Measurements from ENCODE around the gene ATP11A. TPM values are rescaled to one million over a fixed set of nuclear protein-coding genes. Genes with fewer than 3 reads are reported as not detected.

Gene ATP11A
- total RNA-seq, 1 donor from 2014 or later, result 22.1 TPM

DNA sequence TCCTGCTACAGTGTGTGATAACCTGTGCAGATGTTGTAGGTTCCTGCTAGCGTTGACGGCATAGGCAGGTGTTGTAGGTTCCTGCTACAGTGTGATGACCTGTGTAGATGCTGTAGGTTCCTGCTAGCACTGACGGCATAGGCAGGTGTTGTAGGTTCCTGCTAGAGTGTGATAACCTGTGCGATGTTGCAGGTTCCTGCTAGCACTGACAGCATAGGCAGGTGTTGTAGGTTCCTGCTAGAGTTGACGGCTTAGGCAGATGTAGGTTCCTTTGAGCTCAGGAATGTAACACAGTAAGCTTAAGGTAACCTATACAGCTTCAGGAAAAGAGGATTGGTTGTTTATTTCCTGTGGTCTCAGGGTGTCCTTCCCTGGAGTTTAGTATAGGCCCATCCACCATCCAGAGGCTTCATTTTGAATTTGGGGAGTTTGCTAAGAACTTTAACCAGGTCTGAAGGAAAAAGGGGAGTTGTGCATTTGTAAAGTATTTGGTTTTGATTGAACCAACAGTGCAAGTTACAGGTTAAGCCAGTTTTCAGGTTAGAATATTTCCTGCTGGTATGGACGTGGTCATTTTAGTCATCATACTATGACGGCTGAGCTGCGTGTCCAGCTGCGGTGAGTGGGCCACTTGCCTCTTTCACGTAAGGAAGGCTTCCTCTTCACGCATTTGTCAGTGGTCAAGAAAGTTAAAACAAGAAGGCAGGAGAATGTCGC lies 53.8 kb downstream of the ATP11A start:
- no peak for DNase-seq

DNA sequence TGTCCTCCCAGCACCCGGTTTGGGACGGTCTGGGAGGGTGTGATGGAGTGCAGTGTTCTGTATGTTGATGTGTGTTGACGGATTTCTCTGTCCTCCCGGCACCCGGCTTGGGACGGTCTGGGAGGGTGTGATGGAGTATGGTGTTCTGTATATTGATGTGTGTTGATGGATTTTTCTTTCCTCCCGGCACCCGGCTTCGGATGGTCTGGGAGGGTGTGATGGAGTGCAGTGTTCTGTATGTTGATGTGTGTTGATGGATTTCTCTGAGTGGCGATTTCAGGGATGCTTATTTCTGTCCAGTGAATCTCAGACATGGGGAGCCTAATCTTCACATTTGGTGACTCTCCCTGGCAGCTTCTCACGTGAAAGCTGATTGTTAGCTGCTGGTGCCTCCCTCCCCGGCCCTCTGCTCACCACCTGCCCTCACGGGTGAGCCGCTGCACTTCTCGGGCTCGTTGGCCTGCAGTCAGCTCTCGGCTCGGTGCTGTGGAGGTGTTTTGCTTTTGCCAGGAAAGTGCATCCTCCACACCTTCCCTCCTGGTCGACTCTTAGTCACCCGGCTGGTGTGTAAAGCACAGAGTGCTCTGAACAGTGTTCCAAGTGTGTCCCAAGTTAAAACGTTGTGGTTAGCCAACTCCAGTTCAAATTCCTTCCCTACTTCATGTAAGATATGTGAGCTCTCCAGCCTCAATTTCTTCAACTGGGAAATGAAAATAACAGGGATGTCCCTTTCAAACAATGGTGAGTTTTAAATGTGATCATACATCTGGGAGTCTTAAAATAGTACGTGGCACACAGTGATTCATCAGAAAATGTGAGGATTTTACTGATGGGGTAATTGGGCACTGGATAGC lies 54.6 kb downstream of the ATP11A start:
- no peak for DNase-seq

DNA sequence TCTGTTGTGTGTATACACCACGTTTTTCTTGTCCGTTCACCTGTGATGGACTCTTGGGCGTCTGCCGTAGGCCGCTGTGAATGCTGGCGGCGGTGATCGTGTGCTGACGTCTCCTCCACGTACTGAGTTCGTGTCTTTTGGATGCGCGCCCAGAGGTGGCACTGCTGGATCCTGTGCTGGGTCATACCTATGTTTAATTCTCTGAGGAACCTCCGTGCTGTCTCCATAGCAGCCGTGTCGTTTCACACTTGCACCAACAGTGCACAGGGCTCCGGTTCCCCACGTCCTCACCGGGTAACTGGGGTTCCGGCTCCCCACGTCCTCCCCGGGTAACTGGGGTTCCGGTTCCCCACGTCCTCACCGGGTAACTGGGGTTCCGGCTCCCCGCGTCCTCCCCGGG lies 56.2 kb downstream of the ATP11A start:
- no peak for DNase-seq

DNA sequence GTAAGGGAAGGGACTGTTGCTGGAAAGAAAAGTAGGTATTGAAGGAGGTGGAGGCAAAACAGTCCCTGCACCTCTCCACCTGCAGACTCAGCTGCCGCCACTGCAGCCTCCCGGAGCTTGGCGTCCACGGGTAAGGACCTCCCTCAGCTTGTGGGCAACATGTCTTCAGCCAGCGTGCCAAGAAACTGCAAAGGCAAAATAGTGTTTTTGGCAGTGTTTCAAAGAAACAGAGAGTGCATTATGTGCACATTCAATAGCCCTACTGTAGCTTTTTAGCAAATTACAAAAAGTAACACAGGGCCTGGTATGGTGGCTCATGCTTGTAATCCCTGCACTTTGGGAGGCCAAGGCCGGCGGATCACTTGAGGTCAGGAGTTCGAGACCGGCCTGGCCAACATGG lies 57.4 kb downstream of the ATP11A start:
- no peak for DNase-seq

DNA sequence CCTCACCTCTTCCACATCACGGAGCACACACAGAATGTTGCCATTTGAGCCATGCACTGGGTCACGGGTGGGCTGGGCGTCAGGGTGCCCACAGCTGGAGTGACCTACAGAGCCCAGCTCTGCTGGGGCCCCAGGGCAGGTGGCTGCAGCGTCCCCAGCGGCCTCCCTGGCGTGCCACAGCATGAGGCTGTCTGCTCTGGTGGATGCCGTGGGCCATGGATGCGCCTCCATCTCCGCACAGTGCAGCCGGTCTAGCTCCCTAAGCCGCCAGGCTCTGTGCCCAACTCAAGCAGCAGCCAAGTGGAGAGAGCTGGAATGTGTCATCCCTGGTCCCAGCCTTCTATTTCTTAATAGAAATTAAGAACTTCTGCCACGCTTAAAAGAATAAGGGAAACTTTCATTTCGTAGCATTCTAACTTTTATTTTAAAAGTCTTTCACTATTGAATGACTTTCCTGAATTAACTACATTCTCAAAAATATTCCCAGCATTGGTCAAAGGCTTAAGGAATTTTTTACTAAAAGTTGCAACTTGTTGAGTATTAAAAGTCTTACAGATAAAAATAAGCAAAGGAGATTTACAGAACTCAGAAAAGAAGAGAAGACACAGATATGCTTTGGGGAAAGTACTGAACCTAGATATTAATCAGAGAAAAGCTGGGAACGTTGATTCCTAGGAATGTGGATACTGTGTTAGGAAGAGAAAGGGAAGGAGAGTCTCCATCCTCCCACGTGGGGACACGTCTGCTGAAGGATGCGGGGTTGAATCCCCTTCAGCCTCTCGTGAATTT lies 59.3 kb downstream of the ATP11A start:
- DNase-seq, result no peak

DNA sequence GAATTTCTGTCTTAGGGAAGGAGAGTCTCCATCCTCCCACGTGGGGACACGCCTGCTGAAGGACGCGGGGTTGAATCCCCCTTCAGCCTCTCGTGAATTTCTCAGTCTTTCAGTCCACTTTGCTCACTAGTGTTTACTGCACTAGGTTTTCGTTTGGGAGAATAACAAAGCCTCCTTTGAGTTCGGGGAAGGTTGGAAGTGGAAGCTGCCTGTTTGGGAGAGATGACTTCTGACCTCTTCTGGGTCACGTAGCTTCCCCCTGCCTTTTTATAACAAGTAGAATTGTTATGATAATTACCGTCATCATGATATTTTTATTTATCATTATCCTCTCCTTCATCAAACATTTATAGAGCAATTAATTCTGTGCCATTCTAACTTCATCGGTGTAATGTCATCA lies 60.7 kb downstream of the ATP11A start:
- DNase-seq, result no peak

DNA sequence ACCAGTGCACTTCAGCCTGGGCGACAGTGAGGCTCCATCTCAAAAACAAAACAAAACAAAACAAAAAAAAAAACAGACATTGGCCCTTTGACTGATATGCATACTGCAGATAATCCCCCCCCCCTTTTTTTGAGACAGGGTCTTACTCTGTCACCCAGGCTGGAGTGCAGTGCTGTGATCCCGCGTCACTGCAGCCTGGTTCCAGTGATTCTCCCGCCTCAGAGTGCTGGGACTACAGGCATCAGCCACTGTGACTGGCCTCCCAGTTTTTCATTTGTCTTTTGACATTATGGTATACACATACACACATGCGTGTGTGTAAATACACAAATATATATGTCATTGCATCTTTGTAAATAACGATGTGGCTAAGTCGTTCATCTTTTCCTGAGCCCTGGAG lies 61.8 kb downstream of the ATP11A start:
- no peak for DNase-seq

DNA sequence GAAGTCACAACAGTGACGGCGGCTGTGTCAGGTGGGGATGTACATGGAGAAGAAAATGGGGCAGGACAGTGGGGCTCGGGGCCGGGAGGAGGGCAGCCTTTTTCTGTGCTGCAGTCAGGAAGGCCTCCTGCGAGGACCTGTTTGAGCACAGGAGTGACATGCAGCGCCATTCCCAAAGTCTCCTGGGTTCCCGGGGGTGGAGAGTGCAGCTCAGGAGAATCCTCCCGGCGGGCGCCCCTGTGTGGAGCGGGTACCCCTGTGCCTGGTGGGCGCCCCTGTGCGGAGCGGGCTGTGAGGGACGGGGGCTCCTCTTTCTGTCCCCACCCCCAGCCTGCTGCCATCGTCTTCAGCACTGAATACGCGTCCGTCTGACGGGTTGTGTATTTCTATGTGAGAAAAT lies 62.4 kb downstream of the ATP11A start:
- DNase-seq, result no peak

DNA sequence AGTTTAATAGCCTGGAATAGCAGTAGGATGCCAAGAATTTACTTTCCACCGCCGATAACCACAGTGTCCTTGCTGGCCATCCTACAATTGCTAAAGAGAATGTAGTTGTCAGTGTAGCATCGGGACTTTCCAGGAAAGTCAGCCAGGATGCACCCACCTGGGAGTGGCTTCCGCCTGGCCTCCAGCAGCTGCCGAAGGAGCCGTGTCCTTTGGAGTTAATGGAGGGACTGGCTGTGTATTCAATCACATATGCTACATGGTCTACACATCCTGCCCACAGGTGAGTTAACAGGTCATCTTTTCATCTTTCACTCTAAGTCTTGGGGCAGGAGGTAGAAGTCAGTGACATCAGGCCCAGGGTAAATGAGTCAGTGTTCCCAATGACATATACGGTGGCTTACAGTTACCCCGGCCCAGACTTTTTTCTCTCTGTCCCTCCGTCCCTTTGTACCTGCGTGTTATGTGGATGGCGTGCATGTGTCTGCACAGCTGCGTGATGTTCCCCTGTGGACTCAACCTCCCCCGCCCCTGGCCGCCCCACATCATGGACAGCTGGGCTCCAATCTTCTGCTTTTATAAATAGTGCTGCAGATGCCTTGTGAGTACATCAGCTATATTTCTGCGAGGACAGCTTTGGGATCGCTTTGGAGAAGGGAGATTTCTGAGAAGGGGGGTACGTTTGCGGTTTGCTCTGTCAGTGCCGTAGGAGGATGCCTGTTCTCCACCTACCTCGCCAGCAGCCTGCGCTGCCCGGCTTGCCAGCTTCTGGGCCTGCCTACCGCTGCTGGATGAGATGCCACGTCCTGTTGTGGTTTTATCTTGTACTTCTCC lies 63.1 kb downstream of the ATP11A start:
- DNase-seq, result no peak

DNA sequence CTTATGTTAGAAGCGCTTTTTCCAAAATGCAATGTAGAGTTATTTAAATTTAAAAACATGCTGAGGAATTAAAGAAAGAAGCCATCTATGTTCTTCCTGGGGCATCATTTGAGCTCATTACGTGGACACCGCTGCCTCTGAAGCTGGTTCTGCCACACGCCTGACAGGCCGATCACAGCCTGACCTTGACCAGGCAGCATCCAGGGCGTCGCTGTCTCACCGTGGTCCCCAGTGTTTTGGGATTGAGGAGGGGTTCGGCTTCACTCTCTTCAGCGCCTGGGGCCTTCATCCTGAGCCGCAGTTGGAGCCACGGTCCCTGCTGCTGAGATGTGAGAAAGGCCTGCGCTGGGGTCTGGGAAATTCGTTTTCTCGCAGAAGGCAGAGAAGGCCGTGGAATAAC lies 64.0 kb downstream of the ATP11A start:
- DNase-seq, result no peak

DNA sequence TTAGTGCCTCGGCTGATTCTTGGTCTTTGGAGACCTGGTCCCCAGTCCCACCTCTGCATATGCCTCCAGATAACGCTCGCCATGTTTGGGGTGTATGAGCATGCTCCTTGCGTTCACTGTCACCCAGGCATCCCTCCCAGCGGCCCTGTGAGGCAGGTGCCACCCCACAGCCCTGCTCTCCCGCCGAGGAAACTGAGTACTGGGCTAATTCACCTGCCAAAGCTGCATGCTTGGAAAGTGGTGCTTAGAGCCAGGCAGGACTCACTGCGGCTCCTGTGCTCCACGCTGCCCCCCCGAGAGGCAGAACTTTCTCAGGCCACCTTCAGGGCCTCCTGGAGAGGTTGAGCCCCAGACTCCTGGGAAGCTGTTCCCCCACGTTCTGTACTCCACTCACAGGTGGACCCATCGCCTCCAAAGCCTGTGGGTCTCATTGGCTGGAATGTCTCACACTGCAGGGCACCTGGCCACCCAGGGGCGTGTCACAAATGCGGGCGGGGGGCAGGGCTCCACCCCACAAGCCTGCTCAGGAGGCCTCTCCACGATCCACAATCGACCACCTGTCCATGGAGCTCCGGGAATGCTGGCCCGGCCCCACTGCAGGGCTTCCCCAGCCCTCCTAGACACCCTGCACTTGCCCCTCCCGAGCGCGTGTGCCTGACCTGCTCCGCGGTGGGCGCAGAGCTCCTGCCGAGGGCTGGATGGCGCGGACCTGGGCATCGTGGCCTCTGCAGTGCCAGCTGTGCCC lies 64.6 kb downstream of the ATP11A start:
- no peak for DNase-seq

DNA sequence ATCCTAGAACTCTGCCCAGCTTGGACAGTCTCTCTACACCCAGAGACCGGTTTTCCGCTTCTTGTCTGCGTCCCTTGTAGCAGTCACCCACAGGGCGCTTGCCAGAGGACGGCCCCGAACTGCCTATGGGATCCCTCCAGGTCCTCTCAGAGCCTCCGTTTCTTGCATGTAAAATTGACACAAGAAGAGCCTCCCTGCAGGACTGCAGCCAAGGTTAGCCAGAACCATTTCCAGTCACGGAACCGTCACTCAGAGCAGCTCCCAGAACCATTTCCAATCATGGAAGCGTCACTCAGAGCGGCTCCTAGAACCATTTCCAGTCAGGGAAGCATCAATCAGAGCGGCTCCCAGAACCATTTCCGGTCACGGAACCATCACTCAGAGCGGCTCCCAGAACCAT lies 65.5 kb downstream of the ATP11A start:
- DNase-seq, result no peak

DNA sequence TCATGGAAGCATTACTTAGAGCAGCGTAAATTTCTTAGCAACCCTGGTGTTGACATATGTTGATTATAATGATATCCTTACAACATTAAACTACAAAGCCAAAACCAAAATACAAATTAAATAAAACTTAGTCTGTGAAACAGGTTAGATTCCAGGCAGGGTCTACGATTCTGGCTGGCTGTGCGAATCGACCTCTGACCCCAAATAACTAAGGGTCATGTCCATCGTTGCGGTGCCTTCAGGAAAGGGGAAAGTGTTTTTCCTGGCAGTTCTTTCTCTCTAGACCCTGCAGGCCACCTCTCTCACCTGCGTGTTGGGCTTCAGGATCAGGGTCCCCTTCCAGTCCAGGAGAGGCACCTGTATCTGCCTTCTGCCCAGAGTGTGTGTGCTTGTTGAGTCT lies 66.2 kb downstream of the ATP11A start:
- no peak for DNase-seq

DNA sequence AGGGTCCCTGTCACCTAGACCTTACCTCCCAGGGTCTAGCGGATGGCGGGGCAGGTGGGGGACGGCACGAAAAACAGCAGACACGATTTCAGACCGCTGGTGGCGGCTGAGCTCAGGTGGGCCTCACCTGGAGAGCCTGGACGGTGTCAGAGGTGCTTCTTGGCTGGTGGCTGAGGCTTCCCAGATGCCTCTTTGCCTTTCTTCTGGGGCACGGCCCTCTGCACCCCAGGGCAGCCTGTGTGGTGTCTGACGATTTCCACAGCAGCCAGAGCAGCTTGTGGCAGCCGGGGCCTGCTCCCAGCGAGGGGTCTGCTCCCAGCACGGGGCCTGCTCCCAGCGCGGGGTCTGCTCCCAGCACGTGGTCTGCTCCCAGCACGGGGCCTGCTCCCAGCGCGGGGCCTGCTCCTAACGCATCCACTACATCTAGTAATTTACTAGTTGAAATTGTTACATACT lies 66.7 kb downstream of the ATP11A start:
- DNase-seq, result no peak

DNA sequence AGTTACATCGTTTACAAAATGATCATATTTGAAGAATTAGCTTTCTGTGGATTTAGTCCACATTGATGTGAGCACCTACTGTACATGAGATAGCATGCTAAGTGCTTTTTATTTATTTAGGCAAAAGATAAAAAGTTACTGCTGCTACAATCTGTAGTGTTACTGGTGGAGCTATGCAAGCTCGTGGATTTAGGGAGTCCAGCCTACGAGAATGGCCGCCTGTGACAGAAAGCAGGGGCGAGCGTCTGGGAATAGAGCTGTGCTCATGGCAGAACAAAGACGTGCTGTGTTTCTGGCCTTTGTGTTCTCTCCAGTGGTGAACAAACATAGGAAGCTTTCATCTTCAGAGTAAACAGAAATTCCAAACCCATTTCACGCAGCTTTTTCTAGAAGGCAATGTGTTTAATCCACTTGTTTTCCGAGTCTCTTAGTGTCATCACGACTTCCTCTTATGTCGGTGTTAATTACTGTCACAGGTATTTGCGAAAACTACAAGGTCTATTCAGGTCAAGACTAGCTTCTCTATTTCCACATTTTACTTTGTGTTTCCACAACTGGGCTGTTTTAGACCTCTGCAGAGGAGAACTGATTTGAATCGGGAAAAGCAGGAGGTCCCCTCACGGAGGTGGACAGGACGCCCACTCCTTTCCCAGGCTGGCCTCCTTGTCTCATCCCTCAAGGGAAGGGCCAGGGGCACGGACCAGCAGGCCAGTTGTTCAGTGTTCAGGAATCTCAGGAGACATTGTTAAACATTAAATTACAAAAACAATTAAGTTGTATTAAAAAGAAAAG lies 67.3 kb downstream of the ATP11A start:
- DNase-seq, result no peak

DNA sequence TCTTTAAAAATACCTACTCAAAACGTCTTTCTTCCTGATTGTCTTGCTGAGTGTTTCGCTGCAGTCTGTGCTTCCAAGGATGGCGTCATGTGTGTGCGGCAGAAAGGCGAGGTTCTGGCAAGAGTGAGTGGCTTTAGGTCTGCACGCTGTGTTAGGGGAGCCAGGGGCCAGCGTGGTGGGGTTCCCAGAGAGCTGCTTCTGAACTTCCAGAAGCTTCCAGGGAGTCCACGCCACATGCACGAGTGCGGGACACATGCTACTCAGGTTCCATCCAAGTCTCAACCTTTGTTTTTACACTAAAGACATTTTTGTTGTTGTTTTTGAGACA lies 67.9 kb downstream of the ATP11A start:
- no peak for DNase-seq

DNA sequence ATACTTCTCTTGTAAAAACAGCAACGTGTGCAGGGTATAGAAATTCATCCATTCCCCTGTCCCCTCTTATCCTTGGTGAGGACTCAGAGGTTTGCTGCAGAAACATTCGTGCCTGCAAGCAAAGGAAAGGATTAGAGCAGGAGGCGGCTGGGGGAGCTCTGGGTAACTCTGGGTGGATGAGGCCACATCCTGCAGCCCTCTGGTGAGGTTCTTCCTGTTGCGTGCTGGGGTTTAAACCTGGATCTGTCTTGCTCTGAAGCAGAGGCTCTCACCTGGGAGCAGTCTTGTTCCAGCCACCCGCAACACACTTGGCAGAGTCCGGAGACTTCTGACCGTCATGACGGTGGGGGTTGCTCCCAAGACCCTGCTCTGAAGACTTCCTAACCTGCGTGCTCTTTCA lies 69.2 kb downstream of the ATP11A start:
- no peak for DNase-seq

DNA sequence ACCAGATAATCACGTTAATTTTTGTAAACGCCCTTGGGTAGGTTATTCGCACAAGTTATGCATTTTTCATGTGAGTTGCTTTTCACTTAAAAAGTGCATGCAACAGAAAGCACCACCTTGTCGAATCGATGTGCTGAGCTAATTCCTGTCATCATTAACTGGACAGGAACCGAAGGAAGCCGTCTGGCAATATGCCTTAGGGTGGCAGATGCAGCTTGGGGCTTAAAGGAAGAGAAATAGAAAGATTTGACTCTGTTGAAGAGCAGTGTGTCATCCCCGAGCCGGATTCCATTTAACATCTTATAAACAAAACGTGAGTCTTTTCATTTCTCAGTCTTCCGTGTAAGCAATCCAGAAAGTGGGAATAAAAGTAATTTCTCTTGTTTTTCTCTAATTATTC lies 70.0 kb downstream of the ATP11A start:
- no peak for DNase-seq

DNA sequence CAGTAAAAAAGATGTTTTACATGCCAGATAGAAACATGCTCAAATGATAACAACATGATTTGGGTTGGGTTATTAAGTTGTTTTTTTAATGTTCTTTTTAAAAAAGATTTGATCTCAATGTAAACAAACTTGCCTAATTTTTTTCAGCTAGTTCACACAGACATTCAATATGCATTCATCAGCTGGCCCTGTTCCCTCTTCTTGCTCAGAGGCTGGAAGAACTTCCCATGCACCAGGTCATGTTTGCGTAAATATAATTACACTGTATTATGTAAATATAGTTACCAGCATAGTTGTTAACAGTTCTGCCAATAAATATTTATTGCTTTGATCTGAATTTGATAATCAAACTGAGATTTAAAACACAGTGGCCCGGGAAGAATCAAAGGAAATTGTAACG lies 70.6 kb downstream of the ATP11A start:
- no peak for DNase-seq

DNA sequence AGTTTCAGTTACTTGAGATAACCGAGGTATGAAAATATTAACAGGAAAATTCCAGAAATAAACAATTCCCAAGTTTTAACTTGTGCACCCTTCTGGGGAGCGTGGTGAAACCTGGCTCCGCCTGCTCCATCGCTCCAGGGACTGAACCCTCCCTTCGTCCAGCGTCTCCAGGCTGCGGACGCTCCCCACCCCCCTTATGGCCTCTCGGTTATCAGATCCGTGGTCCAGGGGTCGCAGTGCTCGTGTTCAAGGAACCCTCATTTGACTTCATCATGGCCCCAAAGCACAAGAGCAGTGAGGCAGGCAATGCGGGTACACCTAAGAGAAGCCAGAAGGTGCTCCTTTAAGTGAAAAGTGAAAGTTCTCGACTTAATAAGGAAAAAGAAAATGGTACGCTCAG lies 71.1 kb downstream of the ATP11A start:
- DNase-seq, result no peak
